HepG2 (cell line): Measurements from ENCODE around the gene MSL2. TPM values are rescaled to one million over a fixed set of nuclear protein-coding genes. Genes with fewer than 3 reads are reported as not detected.

Source experiments
- ATAC-seq: fragments of 200-7000 bp; cut with Tn5 transposase; 3 replicates; pipeline ENCODE4 v1.9.1; 2020; ENCODE audit warnings: mild to moderate bottlenecking, moderate library complexity
- BruUV-seq: library from RNA; stranded (reverse); fragments of 400-500 nt; replicated peaks from 2 replicates; lab custom pipeline; 2021; lab: Mats Ljungman, UMichigan
- CTCF ChIA-PET: fragments of 300-600 bp; formaldehyde crosslinking; extraction: SDS; loops from one replicate; lab custom pipeline; 2021; ENCODE audit warnings: low total read pairs, inconsistent platforms, low intra/inter-chr PET ratio; lab: Yijun Ruan, JAX
- POLR2A ChIA-PET: fragments of 350-600 bp; sonication (Branson Sonifier 250); formaldehyde crosslinking; loops from one replicate; lab custom pipeline; 2020; ENCODE audit warnings: antibody characterized with exemption, inconsistent platforms; lab: Yijun Ruan, JAX
- DNase-seq: peaks from one replicate; pipeline ENCODE4 v3.0.0-alpha.2; 2015; ENCODE audit warnings: low spot score
- FAIRE-seq: peaks from 3 replicates; lab custom pipeline; 2011; peaks lifted over from hg19 to GRCh38; lab: Jason Lieb, UNC
- H2AFZ ChIP-seq: one replicate; pipeline ENCODE4 v1.6.1; 2011; ENCODE audit warnings: low read length, inconsistent platforms
- H3K27ac ChIP-seq: fragments of 300-600 bp; 3 replicates; pipeline ENCODE4 v1.8.0; 2011; ENCODE audit warnings: mixed run types, mild to moderate bottlenecking, mixed read lengths, low read length, inconsistent platforms; ENCODE audit not compliant: insufficient read depth; ENCODE audit errors: extremely low read length
- H3K27me3 ChIP-seq, 2 experiments: fragments of 200-600 bp in 1 of 2; 2 replicates in 1 of 2; 3 replicates in 1 of 2; pipeline versions ENCODE4 v1.6.0 to v1.8.0; 2011; ENCODE audit warnings: low read length in 2 of 2, mild to moderate bottlenecking in 2 of 2, moderate library complexity in 2 of 2, inconsistent platforms in 1 of 2; ENCODE audit not compliant: insufficient read depth in 2 of 2, control insufficient read depth in 1 of 2
- H3K36me3 ChIP-seq, 2 experiments: fragments of 200-600 bp in 1 of 2; replicated peaks in 1 of 2; 2 replicates in 1 of 2; 3 replicates in 1 of 2; pipeline versions ENCODE4 v1.5.1 to v1.8.0; 2011; ENCODE audit warnings: low read length in 2 of 2, inconsistent platforms in 1 of 2; ENCODE audit not compliant: insufficient read depth in 2 of 2, control insufficient read depth in 1 of 2
- H3K4me1 ChIP-seq: 2 replicates; pipeline ENCODE4 v1.5.1; 2012; ENCODE audit warnings: low read length, inconsistent platforms; ENCODE audit not compliant: insufficient read depth
- H3K4me2 ChIP-seq: 2 replicates; pipeline ENCODE4 v1.6.0; 2011; ENCODE audit warnings: low read depth, low read length, inconsistent platforms
- H3K4me3 ChIP-seq, 3 experiments: fragments of 200-600 bp in 1 of 3; sonication (generic), shearing (Covaris generic) in 1 of 3; replicated peaks in 1 of 3; 2 replicates each; pipeline ENCODE4 v1.5.1; 2011 to 2016; ENCODE audit warnings: low read length in 3 of 3, inconsistent platforms in 2 of 3, low read depth in 2 of 3, mild to moderate bottlenecking in 2 of 3, control low read depth in 1 of 3, mixed read lengths in 1 of 3; ENCODE audit not compliant: insufficient read depth in 1 of 3
- H3K79me2 ChIP-seq: one replicate; pipeline ENCODE4 v1.6.1; 2011; ENCODE audit warnings: low read length, inconsistent platforms; ENCODE audit not compliant: insufficient read depth
- H3K9ac ChIP-seq: 2 replicates; pipeline ENCODE4 v1.6.0; 2011; ENCODE audit warnings: mild to moderate bottlenecking, low read depth, low read length, inconsistent platforms; ENCODE audit not compliant: insufficient read depth
- H3K9me3 ChIP-seq: 2 replicates; pipeline ENCODE4 v1.5.1; 2012; ENCODE audit warnings: mild to moderate bottlenecking, low read length
- H4K20me1 ChIP-seq: 2 replicates; pipeline ENCODE4 v1.6.0; 2011; ENCODE audit warnings: inconsistent platforms, mild to moderate bottlenecking, low read length, moderate library complexity; ENCODE audit not compliant: insufficient read depth
- AGO1 ChIP-seq: fragments of 200-400 bp; formaldehyde crosslinking; IDR thresholded peaks from 2 replicates; pipeline ENCODE4 v1.6.1; 2017; ENCODE audit warnings: mild to moderate bottlenecking, low read depth, low read length, moderate library complexity; ENCODE audit not compliant: poor library complexity, severe bottlenecking
- ATAD3A ChIP-seq: sonication (generic); formaldehyde crosslinking; IDR thresholded peaks from 2 replicates; pipeline ENCODE4 v1.4.0; 2020; ENCODE audit warnings: missing genetic modification reagents
- GPN1 ChIP-seq: sonication (generic); formaldehyde crosslinking; IDR thresholded peaks from 2 replicates; pipeline ENCODE4 v1.5.1; 2020; ENCODE audit warnings: missing genetic modification reagents, borderline replicate concordance
- MBD4 ChIP-seq: IDR thresholded peaks from 2 replicates; pipeline ENCODE4 v1.6.1; 2012; ENCODE audit warnings: low read length, inconsistent platforms, borderline replicate concordance
- MIER3 ChIP-seq: IDR thresholded peaks from 2 replicates; pipeline ENCODE4 v1.6.1; 2016; ENCODE audit warnings: missing compliant biosample characterization, borderline replicate concordance
- PHB2 ChIP-seq: fragments of 450-650 bp; IDR thresholded peaks from 2 replicates; pipeline ENCODE4 v1.6.1; 2018; ENCODE audit not compliant: partially characterized antibody
- TCF7 ChIP-seq: sonication (generic); IDR thresholded peaks from 2 replicates; pipeline ENCODE4 v1.6.1; 2016; ENCODE audit warnings: antibody characterized with exemption, low read depth
- U2AF1 ChIP-seq: fragments of 200-400 bp; formaldehyde crosslinking; optimal IDR thresholded peaks from 2 replicates; pipeline ENCODE3; 2017; ENCODE audit warnings: mild to moderate bottlenecking, low read depth, low read length
- ZNF44 ChIP-seq: sonication (generic); formaldehyde crosslinking; IDR thresholded peaks from 2 replicates; pipeline ENCODE4 v1.5.1; 2020; ENCODE audit warnings: mild to moderate bottlenecking, missing genetic modification reagents
- ZNF547 ChIP-seq: sonication (generic); formaldehyde crosslinking; IDR thresholded peaks from 2 replicates; pipeline ENCODE4 v1.5.1; 2020; ENCODE audit warnings: mild to moderate bottlenecking, missing genetic modification reagents
- ZNF639 ChIP-seq: conservative IDR thresholded peaks from 2 replicates; pipeline ENCODE4 v1.6.1; 2018; ENCODE audit warnings: missing genetic modification reagents
- ZNF670 ChIP-seq: sonication (generic); formaldehyde crosslinking; IDR thresholded peaks from 2 replicates; pipeline ENCODE4 v1.8.0; 2022; ENCODE audit warnings: mild to moderate bottlenecking, missing genetic modification reagents, borderline replicate concordance
- WGBS: methylation state at CpG from one replicate; pipeline ENCODE4 v1.1.6; 2017; ENCODE audit warnings: low lambda C conversion rate; 5-methylcytosine and 5-hydroxymethylcytosine counted together
- in situ Hi-C: cut with HindIII; loops from 2 replicates; pipeline ENCODE4 v1.10.0; 2017; ENCODE audit warnings: low pct_unique_long_range_greater_than_20kb; ENCODE audit not compliant: extremely low pct_ligation_motif_present
- intact Hi-C: fragments of 100-400 bp; cut with micrococcal nuclease; formaldehyde crosslinking; loops from one replicate; pipeline ENCODE4 v1.10.0; 2022; ENCODE audit not compliant: unreplicated experiment
- polyA plus RNA-seq, 8 experiments: library from polyadenylated mRNA; depleted of rRNA in 3 of 8; stranded (reverse) in 7 of 8; unstranded in 1 of 8; fragments of >200 nt; fragmentation: Illumina TruSeq in 4 of 8; extraction: Trizol in 4 of 8; gene quantifications; 2 replicates each; pipeline versions ENCODE4 v1.2.1 to v1.2.3, GENCODE V29; 2011 to 2016; ENCODE audit warnings: low read depth in 4 of 8, missing spikeins in 1 of 8, mixed read lengths in 1 of 8; ENCODE audit not compliant: insufficient read depth in 1 of 8
- total RNA-seq, 5 experiments: library from RNA; depleted of rRNA; stranded (reverse); fragments of >200 nt; fragmentation: Illumina TruSeq; extraction: Trizol; gene quantifications; 2 replicates each; pipeline ENCODE4 v1.2.3, GENCODE V29; 2016; ENCODE audit warnings: low read depth in 1 of 5
- TF ChIP-seq, protein P1 (sequence below): sonication (generic); formaldehyde crosslinking; IDR thresholded peaks from 2 replicates; pipeline ENCODE4 v1.5.1; 2020; ENCODE audit warnings: missing genetic modification reagents, mild to moderate bottlenecking, borderline replicate concordance
- TF ChIP-seq, protein P2 (sequence below): sonication (generic); formaldehyde crosslinking; IDR thresholded peaks from 2 replicates; pipeline ENCODE4 v1.4.0; 2020; ENCODE audit warnings: mild to moderate bottlenecking, missing genetic modification reagents
- TF ChIP-seq, protein P3 (sequence below): sonication (generic); formaldehyde crosslinking; IDR thresholded peaks from 2 replicates; pipeline ENCODE4 v1.4.0; 2020; ENCODE audit warnings: low read depth, missing genetic modification reagents

Gene MSL2
- total and polyA plus RNA-seq, 2 of the 13 experiments (the other 11 are each of a cell fraction or from before 2014, with no cell fraction given), result 6.9 to 11.7 TPM

GRCh38 chr3:136184703-136185102 lies 11.4 kb downstream of the MSL2 start:
- H4K20me1 ChIP-seq, result peaks cover 88% of the 10 kb centered on the region
- no TSS peak for BruUV-seq
- no peak overlapping the region for H3K27ac ChIP-seq
- H3K4me3 ChIP-seq, result no peak overlapping the region
- no peak for DNase-seq
- peaks cover 96% of the 10 kb centered on the region for H3K79me2 ChIP-seq
- no peak overlapping the region for H2AFZ ChIP-seq
- POLR2A ChIA-PET, result interaction anchor here (4.2 kb wide), 1 partner anchor 12 kb away, joined by 30 read pairs; the partner anchor contains the start of gene MSL2
- H3K9me3 ChIP-seq, result no peaks in the 10 kb centered on the region
- WGBS, result 60% methylated on average over 2 of the region's 2 CpGs
- no peaks in the 10 kb centered on the region for H3K27me3 ChIP-seq
- in situ Hi-C loops, result no loop called here
- H3K9ac ChIP-seq, result no peak overlapping the region
- H3K4me1 ChIP-seq, result peaks cover 86% of the 10 kb centered on the region
- ATAC-seq, result no peak
- CTCF ChIA-PET, result no interaction called here
- no peak for FAIRE-seq
- peaks cover 0 to 2% of the 10 kb centered on the region in 2 experiments; a peak in 1 of 5 replicates for H3K36me3 ChIP-seq
- no peak overlapping the region for H3K4me2 ChIP-seq
- intact Hi-C loops, result no loop called here
- TF ChIP-seq PHB2, result no peak
- TF ChIP-seq ZNF44 (CRISPR knock-in tag), result no peak
- TF ChIP-seq, protein P1, sequence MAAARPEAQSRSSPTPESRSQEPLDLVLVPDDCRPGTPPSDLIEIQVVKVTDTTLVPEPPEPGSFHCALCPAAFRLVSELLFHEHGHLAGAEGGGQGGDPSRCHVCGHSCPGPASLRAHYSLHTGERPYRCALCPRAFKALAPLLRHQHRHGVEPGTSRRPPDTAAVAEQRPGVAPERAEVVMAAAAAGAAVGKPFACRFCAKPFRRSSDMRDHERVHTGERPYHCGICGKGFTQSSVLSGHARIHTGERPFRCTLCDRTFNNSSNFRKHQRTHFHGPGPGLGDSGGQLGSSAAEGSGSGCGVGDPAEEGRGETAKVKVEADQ (CRISPR knock-in tag), result no peak
- TF ChIP-seq ZNF639, result no peak
- no peak for TF ChIP-seq AGO1
- TF ChIP-seq ATAD3A (CRISPR knock-in tag), result no peak
- TF ChIP-seq, protein P2, sequence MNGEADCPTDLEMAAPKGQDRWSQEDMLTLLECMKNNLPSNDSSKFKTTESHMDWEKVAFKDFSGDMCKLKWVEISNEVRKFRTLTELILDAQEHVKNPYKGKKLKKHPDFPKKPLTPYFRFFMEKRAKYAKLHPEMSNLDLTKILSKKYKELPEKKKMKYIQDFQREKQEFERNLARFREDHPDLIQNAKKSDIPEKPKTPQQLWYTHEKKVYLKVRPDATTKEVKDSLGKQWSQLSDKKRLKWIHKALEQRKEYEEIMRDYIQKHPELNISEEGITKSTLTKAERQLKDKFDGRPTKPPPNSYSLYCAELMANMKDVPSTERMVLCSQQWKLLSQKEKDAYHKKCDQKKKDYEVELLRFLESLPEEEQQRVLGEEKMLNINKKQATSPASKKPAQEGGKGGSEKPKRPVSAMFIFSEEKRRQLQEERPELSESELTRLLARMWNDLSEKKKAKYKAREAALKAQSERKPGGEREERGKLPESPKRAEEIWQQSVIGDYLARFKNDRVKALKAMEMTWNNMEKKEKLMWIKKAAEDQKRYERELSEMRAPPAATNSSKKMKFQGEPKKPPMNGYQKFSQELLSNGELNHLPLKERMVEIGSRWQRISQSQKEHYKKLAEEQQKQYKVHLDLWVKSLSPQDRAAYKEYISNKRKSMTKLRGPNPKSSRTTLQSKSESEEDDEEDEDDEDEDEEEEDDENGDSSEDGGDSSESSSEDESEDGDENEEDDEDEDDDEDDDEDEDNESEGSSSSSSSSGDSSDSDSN (CRISPR knock-in tag), result no peak
- no peak for TF ChIP-seq GPN1 (CRISPR knock-in tag)
- TF ChIP-seq MBD4, result no peak
- TF ChIP-seq, protein P3, sequence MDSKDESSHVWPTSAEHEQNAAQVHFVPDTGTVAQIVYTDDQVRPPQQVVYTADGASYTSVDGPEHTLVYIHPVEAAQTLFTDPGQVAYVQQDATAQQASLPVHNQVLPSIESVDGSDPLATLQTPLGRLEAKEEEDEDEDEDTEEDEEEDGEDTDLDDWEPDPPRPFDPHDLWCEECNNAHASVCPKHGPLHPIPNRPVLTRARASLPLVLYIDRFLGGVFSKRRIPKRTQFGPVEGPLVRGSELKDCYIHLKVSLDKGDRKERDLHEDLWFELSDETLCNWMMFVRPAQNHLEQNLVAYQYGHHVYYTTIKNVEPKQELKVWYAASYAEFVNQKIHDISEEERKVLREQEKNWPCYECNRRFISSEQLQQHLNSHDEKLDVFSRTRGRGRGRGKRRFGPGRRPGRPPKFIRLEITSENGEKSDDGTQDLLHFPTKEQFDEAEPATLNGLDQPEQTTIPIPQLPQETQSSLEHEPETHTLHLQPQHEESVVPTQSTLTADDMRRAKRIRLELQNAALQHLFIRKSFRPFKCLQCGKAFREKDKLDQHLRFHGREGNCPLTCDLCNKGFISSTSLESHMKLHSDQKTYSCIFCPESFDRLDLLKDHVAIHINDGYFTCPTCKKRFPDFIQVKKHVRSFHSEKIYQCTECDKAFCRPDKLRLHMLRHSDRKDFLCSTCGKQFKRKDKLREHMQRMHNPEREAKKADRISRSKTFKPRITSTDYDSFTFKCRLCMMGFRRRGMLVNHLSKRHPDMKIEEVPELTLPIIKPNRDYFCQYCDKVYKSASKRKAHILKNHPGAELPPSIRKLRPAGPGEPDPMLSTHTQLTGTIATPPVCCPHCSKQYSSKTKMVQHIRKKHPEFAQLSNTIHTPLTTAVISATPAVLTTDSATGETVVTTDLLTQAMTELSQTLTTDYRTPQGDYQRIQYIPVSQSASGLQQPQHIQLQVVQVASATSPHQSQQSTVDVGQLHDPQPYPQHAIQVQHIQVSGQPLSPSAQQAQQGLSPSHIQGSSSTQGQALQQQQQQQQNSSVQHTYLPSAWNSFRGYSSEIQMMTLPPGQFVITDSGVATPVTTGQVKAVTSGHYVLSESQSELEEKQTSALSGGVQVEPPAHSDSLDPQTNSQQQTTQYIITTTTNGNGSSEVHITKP (CRISPR knock-in tag), result no peak
- no peak for TF ChIP-seq U2AF1
- TF ChIP-seq ZNF547 (CRISPR knock-in tag), result no peak
- TF ChIP-seq TCF7, result no peak
- TF ChIP-seq ZNF670 (CRISPR knock-in tag), result no peak
- no peak for TF ChIP-seq MIER3 (CRISPR knock-in tag)
